NCI-H446 treated with DMSO at 0.1 percent for 48 hours (cell line): ENCODE measurements around the gene KIT.

Source experiments
- DNase-seq: peaks from one replicate; lab custom pipeline; 2025; lab: John Stamatoyannopoulos, UW

The KIT gene

GRCh38 chr4:54707406-54707805 is 49.6 kb downstream of the KIT start:
- no peak for DNase-seq

- DNase-seq = no peak
Measured at GRCh38 chr4:54708339-54709279, 50.9 kb downstream of the KIT start.

- DNase-seq = no peak
Measured at GRCh38 chr4:54709400-54709799, 51.6 kb downstream of the KIT start.

- no peak for DNase-seq
Measured at GRCh38 chr4:54712206-54712605, 54.4 kb downstream of the KIT start.

- DNase-seq = no peak
Measured at GRCh38 chr4:54714631-54715030, 56.9 kb downstream of the KIT start.

- DNase-seq = no peak
Measured at GRCh38 chr4:54716478-54717065, 58.8 kb downstream of the KIT start.

GRCh38 chr4:54717694-54718093 is 59.9 kb downstream of the KIT start:
- no peak for DNase-seq

- no peak for DNase-seq
Measured at GRCh38 chr4:54719378-54719777, 61.6 kb downstream of the KIT start.

GRCh38 chr4:54723220-54723619 is 65.5 kb downstream of the KIT start:
- no peak for DNase-seq

- DNase-seq = no peak
Measured at GRCh38 chr4:54723820-54724219, 66.1 kb downstream of the KIT start.

- DNase-seq = no peak
Measured at GRCh38 chr4:54726907-54727306, 69.2 kb downstream of the KIT start.

- no peak for DNase-seq
Measured at GRCh38 chr4:54727346-54727745, 69.6 kb downstream of the KIT start.

GRCh38 chr4:54728368-54728767 is 70.6 kb downstream of the KIT start:
- DNase-seq = no peak

- DNase-seq = no peak
Measured at GRCh38 chr4:54729256-54729655, 71.5 kb downstream of the KIT start.

GRCh38 chr4:54730581-54730980 is 72.8 kb downstream of the KIT start:
- DNase-seq = no peak

GRCh38 chr4:54731552-54731951 is 73.8 kb downstream of the KIT start:
- DNase-seq = no peak

- no peak for DNase-seq
Measured at GRCh38 chr4:54731976-54732375, 74.2 kb downstream of the KIT start.

GRCh38 chr4:54737421-54737820 is 79.7 kb downstream of the KIT start:
- DNase-seq = no peak

- no peak for DNase-seq
Measured at GRCh38 chr4:54741202-54741601, 83.4 kb downstream of the KIT start.

GRCh38 chr4:54742636-54743399 is 85.1 kb downstream of the KIT start:
- DNase-seq = no peak

- no peak for DNase-seq
Measured at GRCh38 chr4:54743562-54743961, 85.8 kb downstream of the KIT start.

GRCh38 chr4:54744487-54744886 is 86.7 kb downstream of the KIT start:
- no peak for DNase-seq
